Measurements from ENCODE around the gene RYR2.
"Not testable (repeated sequence)": the region's sequence is repeated elsewhere in the genome, so short reads cannot be mapped to it uniquely, and the experiment has no call there.

The RYR2 gene

DNA sequence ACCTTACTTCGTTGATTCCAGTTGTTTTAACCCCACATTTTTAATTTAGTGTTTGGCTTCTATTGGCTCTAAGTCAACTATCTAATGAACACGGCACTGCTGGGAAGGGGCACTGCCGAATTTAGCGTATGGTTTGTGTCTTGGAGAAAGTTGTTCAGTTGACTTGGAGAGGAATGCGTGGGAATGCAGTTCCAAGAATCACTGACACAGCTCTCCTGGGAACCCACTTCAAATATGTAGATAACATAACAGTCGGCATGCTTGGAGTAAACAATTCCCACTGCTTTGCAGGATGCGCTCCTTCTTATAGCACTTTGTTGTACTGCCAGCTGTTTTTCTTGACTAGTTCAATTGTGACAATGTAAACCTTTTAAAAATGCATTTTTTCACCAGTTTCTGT lies 104.3 kb downstream of the RYR2 start:
- no peak for DNase-seq (ENCODE audit: low read depth)

- no peak for DNase-seq (ENCODE audit: low read depth)
Measured at GRCh38 chr1:237149857-237150256, 107.9 kb downstream of the RYR2 start.

DNA sequence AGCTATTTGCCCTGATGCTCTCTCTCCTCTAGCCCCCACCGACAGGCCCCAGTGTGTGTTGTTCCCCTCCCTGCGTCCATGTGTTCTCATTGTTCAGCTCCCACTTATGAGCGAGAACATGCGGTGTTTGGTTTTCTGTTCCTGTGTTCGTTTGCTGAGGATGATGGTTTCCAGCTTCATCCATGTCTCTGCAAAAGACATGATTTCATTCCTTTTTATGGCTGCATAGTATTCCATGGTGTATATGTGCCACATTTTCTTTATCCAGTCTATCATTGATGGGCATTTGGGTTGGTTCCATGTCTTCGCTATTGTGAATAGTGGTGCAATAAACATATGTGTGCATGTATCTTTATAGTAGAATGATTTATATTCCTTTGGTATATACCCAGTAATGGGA lies 110.0 kb downstream of the RYR2 start:
- not testable (repeated sequence) for DNase-seq (ENCODE audit: low read depth)

- DNase-seq (ENCODE audit: low read depth), result no peak
Measured at GRCh38 chr1:237152506-237153335, 110.7 kb downstream of the RYR2 start.

- DNase-seq (ENCODE audit: low read depth), result no peak
Measured at GRCh38 chr1:237154157-237154556, 112.2 kb downstream of the RYR2 start.

- no peak for DNase-seq (ENCODE audit: low read depth)
Measured at GRCh38 chr1:237164406-237165352, 122.7 kb downstream of the RYR2 start.

DNA sequence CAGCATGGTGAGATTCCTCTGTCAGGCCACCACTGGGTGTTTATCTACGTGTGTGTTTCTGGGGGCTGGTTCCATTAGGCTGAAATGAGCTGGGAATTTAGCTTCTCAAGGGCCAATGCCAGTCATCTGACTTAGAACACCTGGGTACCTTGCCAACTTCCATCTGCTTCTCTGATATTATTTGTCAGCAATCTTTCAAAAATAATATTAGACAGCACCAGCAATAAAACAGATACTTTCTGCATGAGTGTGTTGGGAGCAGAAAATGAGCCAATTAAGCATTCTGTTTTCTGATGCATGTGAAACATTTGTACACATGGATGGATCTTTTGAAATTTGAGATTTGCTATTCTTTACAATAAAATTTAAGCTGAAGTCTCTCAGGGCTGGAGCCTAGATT lies 124.1 kb downstream of the RYR2 start:
- DNase-seq (ENCODE audit: low read depth), result no peak

DNA sequence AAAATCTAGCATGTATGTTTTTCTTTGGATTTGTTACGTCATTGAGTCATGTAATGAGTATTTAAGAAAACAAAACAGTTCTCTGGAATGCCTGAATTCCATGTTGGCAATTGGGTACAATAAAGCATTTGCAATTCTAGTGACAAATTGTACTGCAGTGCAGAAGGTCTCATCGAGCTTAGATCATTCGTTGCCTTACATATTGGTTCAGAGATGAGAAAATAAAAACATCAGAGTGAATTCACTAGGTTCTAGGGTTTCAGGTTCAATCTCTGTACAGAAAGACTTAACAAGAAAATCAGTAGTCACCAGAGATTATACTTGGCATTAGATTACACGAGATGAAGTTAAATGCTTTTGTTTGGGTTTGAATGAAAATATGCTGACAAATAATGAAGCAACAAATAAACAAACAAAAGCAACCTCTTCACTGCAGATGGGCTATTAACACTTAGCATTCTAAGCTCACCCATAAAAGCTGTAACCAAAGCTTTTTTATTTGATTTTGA lies 124.7 kb downstream of the RYR2 start:
- DNase-seq (ENCODE audit: low read depth), result no peak

- no peak for DNase-seq (ENCODE audit: low read depth)
Measured at GRCh38 chr1:237170149-237170548, 128.2 kb downstream of the RYR2 start.

GRCh38 chr1:237171454-237172117 lies 129.6 kb downstream of the RYR2 start:
- no peak for DNase-seq (ENCODE audit: low read depth)

DNA sequence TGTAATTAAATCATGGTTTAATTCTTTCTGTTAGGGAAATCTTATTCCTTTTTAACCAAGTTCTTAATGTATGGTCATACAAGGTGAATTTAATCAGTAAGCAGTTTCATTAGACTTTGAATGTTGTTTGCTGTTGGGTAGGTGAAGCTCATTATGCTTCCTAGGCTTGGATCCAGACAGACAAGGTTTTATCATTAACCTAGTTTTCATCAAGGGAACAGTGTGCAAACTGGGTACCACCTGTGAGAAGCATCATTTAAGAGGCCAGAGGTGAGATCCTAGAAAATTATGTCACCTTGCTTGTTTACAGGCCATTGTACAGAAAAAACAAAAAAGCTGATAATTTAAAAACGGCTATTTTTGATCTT lies 130.1 kb downstream of the RYR2 start:
- DNase-seq (ENCODE audit: low read depth), result no peak

GRCh38 chr1:237179503-237179902 lies 137.5 kb downstream of the RYR2 start:
- DNase-seq (ENCODE audit: low read depth), result no peak

DNA sequence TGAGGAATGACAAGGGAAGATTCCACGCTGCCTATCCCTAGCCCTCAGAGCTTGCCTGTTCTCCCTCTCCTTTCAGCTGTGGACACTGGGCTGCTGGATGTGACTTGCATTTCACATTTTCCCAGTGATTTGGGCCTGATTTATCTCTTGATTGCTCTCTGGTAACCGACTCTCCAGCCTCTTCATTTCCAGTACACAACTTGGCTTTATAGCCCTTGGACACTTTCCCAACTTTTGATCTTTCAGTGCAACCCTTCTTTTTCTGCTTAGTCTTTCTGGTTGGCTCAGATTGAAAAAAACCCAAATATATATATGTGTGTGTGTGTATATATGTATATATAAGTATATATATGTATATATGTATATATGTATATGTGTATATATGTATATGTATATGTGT lies 138.3 kb downstream of the RYR2 start:
- DNase-seq (ENCODE audit: low read depth), result no peak

- no peak for DNase-seq (ENCODE audit: low read depth)
Measured at GRCh38 chr1:237181743-237182317, 139.8 kb downstream of the RYR2 start.

- DNase-seq (ENCODE audit: low read depth), result no peak
Measured at GRCh38 chr1:237183963-237184540, 142.1 kb downstream of the RYR2 start.

- no peak for DNase-seq (ENCODE audit: low read depth)
Measured at GRCh38 chr1:237186675-237187074, 144.7 kb downstream of the RYR2 start.

- no peak for DNase-seq (ENCODE audit: low read depth)
Measured at GRCh38 chr1:237187842-237188241, 145.9 kb downstream of the RYR2 start.

- no peak for DNase-seq (ENCODE audit: low read depth)
Measured at GRCh38 chr1:237191403-237191802, 149.4 kb downstream of the RYR2 start.

GRCh38 chr1:237197470-237198425 lies 155.8 kb downstream of the RYR2 start:
- DNase-seq (ENCODE audit: low read depth), result no peak

- no peak for DNase-seq (ENCODE audit: low read depth)
Measured at GRCh38 chr1:237199026-237199425, 157.0 kb downstream of the RYR2 start.

All from stimulated activated CD4-positive, alpha-beta T cell treated with anti-CD3 and anti-CD28 coated beads, Interleukin-2, amount 100 ng/mL, for 4 hours (primary cell).